ENCODE results near the gene ADCY5.

DNA sequence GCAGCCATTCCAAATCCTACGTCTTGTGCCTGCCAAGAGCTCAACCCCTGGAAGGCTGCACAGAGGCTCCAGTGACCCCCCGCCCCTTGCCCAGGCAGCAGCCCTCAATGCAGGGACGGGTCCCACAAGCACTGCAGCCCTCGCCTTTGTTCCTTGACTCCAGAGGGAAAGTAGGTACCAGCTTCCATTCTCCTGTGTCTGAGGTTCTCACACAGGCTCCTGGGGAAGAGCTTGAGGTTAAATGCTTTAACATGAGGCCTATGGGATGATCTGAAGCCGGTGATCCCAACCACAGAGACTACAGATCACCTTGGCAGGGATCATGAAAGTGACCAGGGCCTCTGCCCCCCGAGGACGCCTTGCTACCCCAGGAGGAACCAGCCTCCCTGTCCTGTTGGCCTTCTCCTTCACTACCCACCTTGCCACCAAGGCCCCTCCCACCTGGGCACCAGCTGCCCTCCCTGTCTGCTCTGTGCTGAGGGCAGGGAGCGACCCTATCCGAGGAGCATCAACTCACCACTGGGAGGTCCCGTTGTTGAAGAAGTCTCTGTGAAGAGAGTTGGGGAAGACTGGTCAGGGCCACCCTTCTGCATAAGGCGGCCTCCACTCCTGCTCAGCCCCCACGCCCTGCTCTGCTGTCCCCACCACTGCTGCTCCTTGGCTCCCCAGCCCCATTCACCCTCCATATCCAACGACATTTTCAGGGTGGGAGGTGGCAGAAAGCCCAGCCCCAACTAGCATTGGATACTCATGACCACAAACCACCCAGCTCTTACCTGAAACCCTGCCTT is 151.9 kb downstream of the ADCY5 start:
- TF ChIP-seq, protein P1, sequence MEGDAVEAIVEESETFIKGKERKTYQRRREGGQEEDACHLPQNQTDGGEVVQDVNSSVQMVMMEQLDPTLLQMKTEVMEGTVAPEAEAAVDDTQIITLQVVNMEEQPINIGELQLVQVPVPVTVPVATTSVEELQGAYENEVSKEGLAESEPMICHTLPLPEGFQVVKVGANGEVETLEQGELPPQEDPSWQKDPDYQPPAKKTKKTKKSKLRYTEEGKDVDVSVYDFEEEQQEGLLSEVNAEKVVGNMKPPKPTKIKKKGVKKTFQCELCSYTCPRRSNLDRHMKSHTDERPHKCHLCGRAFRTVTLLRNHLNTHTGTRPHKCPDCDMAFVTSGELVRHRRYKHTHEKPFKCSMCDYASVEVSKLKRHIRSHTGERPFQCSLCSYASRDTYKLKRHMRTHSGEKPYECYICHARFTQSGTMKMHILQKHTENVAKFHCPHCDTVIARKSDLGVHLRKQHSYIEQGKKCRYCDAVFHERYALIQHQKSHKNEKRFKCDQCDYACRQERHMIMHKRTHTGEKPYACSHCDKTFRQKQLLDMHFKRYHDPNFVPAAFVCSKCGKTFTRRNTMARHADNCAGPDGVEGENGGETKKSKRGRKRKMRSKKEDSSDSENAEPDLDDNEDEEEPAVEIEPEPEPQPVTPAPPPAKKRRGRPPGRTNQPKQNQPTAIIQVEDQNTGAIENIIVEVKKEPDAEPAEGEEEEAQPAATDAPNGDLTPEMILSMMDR (IDR thresholded peaks at IDR 0.05) = no peak
- TF ChIP-seq SIN3A (IDR thresholded peaks at IDR 0.05; ENCODE audit: borderline replicate concordance, insufficient read depth, low read depth, low read length) (no peak), POLR2AphosphoS5 (IDR thresholded peaks at IDR 0.05; ENCODE audit: low read depth, low read length) (no peak)
- TF ChIP-seq, protein P2, sequence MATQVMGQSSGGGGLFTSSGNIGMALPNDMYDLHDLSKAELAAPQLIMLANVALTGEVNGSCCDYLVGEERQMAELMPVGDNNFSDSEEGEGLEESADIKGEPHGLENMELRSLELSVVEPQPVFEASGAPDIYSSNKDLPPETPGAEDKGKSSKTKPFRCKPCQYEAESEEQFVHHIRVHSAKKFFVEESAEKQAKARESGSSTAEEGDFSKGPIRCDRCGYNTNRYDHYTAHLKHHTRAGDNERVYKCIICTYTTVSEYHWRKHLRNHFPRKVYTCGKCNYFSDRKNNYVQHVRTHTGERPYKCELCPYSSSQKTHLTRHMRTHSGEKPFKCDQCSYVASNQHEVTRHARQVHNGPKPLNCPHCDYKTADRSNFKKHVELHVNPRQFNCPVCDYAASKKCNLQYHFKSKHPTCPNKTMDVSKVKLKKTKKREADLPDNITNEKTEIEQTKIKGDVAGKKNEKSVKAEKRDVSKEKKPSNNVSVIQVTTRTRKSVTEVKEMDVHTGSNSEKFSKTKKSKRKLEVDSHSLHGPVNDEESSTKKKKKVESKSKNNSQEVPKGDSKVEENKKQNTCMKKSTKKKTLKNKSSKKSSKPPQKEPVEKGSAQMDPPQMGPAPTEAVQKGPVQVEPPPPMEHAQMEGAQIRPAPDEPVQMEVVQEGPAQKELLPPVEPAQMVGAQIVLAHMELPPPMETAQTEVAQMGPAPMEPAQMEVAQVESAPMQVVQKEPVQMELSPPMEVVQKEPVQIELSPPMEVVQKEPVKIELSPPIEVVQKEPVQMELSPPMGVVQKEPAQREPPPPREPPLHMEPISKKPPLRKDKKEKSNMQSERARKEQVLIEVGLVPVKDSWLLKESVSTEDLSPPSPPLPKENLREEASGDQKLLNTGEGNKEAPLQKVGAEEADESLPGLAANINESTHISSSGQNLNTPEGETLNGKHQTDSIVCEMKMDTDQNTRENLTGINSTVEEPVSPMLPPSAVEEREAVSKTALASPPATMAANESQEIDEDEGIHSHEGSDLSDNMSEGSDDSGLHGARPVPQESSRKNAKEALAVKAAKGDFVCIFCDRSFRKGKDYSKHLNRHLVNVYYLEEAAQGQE (IDR thresholded peaks at IDR 0.05; ENCODE audit: insufficient read depth in 1 of 2, low read depth in 2 of 2, low read length in 1 of 2) = no peak

Measured in Panc1 (cell line).